Inflammatory macrophage treated with lipopolysaccharide for 4 hours (primary cell): Measurements from ENCODE around the gene NAGK.
A peak's percentile ranks its signal among the peaks of the same experiment; 100 is the strongest.
"Not testable (repeated sequence)": the region's sequence is repeated elsewhere in the genome, so short reads cannot be mapped to it uniquely, and the experiment has no call there.

Experiments
- DNase-seq: peaks from one replicate; pipeline ENCODE4 v3.0.0-alpha.2; 2020

NAGK gene

DNA sequence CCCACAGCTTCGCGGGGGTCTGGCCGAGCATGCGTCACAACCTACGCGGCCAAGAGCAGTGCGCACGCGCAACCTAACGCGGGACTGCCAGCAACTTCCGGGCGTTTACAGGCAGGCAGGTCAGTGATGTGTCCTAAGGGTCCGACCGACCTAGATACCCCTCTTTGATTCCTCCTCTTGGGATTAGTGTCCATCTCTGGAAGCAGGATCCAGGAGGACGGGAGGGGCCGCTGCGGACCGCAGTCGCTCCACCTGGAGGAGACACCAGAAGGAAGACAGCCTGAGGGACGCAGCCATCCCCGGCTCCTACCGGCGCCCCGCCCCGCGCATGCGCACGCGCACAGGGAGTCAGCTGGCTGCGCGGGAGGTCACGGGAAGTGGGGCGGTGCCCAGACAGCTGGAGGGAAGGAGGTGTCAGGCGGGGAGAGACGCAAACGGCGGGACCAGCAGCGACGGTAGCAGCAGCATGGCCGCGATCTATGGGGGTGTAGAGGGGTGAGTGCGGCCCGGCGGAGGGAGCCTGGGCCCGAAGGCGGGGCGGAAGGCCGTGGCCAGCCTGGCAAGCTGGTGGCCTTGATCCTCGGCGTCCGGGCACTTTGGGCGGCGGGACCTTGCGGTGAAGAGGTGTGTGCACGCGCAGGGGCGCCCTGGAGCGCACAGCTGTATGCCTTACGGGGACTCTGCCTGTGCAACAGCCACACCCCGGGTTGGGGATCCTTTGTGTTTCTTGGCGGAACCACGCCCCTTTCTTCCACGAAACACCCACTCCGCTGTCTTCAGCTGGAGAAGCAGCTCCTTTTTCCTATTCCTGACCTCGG lies at the start of gene NAGK:
Gene NAGK (plus strand): TSS at position 431 of the 818 bp plus-strand sequence. CDS start 36 bp downstream, at position 467.
- peak; percentile 97 for DNase-seq

DNA sequence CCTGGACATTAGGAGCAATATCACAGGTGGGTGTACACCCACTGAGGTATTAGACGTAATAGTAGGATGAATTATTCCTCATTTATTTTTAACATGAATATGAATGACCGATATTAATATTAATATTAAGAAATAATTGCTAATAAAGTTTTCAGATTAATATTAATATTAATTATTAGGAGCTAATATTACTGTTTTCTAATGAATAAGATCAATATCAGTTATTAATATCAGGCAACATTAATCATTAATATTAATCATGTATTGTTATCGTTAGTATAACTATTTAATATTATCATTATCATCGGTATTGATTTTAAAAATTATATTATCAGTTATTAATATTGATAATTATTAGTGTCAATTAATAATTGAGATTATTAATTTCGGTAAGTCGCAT lies 48.5 kb upstream of the NAGK start:
- DNase-seq: not testable (repeated sequence)

DNA sequence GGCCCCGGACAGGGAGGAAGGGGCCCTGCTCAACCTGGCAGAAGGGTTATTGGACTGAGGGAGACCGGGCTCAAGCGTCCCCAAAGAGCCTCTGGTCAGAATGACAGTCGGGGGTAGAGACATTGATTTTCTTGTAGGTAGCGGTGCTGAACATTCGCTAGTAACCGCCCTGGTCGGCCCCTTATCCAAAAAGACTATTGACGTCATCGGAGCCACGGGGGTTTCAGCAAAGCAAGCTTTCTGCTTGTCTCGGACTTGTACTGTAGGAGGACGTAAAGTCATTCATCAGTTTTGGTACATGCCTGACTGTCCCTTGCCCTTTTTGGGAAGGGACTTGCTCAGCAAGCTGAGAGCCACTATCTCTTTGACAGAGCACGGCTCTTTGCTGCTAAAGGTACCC lies 47.1 kb upstream of the NAGK start:
- DNase-seq: not testable (repeated sequence)

DNA sequence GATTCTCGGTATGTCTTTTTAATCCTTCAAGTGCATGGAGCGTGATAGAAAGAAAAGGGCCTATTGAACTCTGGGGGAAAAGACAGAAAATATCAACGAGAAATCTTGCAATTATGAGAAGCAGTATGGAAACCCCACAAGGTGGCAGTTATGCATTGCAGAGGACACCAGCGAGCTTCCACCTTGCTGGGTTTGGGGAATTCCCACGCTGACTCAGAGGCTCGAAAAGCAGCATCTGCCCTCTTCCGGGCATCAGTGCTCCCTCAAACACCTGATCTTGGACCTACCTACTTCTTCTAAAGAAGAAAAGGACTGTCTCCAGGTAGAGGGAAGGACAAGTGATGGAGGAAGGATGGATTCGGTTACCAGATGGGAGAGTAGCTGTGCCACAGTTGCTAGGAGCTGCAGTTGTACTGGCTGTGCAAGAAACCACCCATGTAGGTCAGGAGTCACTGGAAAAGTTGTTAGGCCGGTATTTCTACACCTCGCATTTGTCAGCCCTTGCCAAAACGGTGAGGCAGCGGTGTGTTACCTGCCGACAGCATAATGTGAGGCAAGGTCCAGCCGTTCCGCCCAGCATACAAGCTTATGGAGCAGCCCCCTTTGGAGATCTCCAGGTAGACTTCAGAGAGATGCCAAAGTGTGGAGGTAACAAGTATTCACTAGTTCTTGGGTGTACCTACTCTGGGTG lies 44.8 kb upstream of the NAGK start:
- DNase-seq: peak; percentile 9

DNA sequence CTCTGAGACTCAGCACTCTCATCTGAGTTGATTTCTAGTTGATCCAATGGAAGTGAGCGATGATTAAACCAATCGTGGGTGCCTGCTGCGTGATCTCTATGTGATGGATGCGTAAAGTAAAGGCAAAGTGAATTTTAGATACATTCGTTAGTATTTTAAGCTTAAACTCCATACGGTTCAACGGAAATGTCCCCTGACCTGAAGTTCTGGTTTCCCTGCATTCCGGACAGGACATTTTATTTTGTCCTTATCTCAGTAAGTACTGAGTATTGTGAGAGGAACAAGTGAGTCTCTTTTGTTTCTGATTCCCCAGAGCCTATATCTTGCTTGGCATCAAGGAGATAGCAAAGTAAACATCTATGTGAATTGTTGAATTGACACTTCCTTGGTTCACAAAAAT lies 32.2 kb upstream of the NAGK start:
- DNase-seq: not testable (repeated sequence)

DNA sequence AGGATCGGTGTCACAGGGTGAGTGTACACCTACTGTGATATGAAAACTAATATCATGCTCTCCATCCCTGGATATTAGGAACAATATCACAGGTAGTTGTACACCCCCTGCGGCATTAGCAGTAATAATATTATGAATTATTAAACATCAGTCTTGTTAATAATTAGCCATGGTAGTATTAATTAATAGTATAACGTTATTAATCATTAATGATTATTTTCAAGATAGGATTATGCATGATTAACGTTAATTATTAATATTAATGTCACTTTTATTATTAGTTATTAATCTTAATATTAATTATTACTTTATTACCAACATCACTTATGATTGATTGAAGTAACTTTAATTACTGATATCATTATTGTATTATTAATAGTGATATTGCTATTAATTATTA lies 26.2 kb upstream of the NAGK start:
- no peak for DNase-seq

DNA sequence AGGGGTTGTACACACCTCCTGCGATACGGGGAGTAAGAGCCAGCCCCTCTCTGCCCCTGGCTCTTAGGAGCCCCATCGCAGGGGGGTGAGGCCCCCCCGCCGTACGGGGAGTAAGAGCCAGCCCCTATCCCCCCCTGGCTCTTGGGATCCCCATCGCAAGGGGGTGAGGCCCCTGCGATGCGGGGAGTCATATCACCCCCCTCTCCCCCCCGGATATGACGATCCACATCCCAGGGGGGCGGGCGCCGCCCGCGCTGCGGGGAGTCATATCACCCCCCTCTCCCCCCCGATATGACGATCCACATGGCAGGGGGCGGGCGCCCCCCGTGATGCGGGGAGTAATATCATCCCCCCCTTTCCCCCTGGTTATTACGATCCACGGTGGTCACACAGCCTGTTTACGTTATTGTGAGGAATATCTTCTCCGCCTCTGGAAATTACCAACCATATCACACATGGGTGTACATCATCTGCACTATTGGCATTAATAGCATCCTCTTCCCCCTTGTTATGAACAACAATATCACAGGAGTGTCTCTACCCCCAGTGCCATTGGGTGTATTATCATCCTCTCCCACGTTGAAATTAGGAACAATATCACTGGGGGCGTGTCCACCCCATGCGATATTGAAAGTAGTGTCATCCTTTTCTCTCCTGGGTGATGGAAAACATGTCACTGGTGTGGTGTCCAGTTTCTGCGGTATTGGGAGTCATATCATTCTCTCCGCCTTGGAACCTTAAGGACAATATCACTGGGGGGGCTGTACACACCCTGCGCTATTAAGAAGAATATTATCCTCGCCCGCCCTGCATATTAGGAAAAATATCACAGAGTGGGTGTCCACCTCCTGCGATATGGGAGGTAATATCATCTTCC lies 24.7 kb upstream of the NAGK start:
- DNase-seq: no peak

DNA sequence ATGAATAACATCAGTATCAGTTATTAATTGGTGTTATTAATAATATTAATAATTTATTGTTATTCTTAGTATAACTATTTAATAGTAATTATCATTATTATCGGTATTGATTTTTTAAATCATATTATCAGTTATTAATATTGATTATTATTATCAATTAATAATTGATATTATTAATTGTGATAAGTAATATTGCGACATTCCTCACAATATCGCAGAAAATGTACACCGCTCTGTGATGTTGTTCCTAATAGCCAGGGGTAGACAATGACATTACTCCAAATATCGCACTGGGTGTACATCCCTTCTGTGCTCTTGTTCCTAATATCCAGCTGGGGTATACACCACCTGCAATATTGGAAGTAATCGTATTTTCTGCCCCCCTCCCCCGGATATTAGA lies 23.3 kb upstream of the NAGK start:
- no peak for DNase-seq

DNA sequence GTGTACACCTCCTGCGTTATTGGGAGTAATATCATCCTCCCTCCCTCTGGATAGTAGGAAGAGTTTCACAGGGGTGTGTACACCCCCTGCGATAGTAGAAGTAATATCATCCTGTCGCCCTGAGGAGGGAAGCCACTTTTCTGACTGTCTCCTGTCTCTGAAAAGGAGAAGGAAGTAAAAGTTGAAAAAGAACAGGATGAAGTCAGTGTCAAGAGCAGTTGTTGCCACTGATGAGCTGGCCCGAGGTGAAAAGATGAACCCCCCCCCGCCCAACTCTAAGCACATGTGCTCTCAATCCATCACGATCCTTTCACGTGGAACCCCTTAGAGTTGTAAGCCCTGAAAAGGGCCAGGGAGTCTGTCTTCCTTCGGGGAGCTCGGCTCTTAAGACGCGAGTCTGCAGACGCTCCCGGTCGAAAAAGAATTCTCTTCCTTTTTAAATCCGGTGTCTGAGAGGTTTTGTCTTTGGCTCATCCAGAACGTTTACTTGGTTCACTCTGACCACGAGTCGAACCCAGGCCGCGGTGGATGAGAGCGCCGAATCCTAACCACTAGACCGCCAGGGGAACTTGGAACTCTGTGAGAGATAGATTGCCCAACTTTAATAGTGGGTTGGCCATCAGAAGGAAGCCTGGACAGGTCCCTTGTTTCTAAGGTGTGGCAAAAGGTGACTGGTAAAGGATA lies 22.4 kb upstream of the NAGK start:
- DNase-seq: no peak

DNA sequence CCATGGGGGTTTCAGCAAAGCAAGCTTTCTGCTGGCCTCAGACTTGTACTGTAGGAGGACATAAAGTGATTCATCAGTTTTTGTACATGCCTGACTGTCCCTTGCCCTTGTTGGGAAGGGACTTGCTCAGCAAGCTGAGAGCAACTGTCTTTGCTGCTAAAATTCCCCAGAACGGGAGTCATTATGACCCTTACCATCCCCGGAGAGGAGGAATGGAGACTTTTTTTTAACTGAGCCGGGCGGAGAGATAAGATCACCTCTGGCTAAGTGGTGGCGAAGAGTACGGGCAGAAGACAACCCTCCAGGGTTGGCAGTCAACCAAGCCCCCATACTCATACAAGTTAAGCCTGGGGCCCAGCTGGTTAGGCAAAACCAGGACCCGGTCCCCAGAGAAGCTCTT lies 20.4 kb upstream of the NAGK start:
- no peak for DNase-seq

DNA sequence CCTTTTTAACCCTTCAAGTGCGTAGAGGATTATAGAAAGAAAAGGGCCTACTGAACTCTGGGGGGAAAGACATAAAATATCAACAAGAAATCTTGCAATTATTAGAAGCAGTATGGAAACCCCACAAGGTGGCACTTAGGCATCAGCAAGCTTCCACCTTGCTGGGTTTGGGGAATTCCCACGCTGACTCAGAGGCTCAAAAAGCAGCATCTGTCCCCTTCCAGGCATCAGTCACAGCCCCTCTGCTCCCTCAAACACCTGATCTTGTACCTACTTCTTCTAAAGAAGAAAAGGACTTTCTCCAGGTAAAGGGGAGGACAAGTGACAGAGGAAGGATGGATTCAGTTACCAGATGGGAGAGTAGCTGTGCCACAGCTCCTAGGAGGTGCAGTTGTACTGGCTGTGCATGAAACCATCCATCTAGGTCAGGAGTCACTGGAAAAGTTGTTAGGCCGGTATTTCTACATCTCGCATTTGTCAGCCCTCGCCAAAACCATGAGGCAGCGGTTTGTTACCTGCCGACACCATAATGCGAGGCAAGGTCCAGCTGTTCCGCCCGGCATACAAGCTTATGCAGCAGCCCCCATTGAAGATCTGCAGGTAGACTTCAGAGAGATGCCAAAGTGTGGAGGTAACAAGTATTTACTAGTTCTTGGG lies 18.6 kb upstream of the NAGK start:
- not testable (repeated sequence) for DNase-seq

DNA sequence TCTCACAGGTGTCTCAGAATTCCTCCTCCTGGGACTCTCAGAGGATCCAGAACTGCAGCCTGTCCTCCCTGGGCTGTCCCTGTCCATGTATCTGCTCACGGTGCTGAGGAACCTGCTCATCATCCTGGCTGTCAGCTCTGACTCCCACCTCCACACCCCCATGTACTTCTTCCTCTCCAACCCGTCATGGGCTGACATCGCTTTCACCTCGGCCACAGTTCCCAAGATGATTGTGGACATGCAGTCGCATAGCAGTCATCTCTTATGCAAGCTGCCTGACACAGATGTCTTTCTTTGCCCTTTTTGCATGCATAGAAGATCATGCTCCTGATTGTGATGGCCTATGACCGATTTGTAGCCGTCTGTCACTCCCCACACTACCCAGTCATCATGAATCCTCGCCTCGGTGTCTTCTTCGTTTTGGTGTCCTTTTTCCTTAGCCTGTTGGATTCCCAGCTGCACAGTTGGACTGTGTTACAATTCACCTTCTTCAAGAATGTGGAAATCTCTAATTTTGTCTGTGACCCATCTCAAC lies 13.2 kb upstream of the NAGK start:
- DNase-seq: not testable (repeated sequence)

DNA sequence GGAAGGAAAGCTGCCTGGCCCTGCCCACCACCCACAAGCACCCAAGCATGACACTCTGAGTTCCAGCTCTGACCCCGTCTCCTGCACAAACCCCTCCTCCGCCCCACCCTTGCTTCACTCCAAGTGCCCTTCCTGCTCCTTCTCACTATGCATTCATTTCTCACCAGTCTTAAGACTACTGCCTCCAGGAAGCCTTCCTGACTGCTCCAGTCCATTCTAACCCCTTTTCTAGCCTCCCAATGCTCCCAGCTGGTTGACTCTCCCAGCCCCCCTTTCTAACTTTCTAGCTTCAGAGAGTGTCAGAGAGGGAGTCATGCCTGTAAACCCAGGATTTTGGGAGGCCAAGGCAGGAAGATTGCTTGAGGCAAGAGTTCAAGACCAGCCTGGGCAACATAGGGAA lies 8.2 kb upstream of the NAGK start:
- no peak for DNase-seq

DNA sequence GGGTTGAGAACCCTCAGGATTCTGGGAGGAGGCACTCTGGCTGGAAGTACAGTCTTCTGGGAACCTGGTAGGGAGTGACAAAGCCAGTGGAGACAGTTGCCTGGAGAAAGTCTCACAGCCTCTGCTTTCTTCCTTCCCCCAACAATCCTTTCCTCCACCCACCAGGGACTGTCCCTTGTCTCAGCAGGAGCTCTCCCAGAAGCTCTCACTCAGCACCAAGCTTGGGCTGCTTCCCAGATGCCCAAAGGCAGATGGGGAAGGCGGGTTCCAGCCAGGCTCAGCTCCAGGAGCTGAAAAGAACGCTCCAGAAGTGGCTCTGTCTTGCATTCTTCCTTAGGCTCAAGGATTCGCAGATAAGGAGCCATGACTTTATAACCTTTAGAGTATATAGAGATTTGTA lies 7.6 kb upstream of the NAGK start:
- no peak for DNase-seq

DNA sequence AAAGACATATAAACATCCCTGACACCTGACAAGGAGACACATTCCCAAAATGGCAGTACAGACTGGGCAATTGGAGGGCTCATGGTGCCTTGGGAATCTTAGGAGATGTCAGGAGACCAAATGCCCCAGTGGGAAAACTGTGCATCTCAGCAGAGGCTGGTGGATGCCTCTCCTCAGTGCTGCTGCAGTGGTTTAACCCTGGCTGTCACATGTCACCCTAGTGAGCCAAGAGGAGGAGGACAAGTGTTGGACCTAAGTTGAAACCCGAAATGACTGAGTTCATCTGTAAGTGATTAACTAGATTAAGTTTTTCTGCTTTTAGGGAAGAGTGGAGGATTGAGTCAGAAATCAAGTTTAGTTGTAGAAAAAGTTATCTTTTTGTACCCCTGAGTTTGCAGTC lies 5.2 kb upstream of the NAGK start:
- no peak for DNase-seq

DNA sequence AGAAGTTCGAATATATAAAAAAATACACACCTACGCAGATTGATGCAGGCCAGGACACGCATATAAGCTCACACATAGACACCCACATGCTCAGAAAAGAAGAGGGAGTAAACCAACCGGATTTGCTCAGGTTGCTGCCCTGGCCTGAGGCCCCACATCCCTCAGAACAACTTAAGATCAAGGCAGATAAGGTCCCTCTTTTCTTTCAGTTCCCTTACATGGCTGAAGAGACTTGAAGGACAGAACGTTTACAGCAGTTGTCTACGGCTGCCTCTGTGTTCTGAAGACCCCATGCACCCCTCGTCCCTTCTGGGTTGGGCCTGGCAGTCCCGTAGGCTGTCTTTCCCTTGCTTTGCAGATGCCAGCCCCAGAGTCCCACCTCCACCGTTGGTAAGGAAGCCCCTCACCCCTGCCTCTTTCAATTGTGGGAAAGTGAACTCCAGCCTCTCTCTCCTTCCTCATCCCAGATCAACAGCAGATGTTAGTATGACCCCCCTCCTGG lies 4.3 kb upstream of the NAGK start:
- no peak for DNase-seq

DNA sequence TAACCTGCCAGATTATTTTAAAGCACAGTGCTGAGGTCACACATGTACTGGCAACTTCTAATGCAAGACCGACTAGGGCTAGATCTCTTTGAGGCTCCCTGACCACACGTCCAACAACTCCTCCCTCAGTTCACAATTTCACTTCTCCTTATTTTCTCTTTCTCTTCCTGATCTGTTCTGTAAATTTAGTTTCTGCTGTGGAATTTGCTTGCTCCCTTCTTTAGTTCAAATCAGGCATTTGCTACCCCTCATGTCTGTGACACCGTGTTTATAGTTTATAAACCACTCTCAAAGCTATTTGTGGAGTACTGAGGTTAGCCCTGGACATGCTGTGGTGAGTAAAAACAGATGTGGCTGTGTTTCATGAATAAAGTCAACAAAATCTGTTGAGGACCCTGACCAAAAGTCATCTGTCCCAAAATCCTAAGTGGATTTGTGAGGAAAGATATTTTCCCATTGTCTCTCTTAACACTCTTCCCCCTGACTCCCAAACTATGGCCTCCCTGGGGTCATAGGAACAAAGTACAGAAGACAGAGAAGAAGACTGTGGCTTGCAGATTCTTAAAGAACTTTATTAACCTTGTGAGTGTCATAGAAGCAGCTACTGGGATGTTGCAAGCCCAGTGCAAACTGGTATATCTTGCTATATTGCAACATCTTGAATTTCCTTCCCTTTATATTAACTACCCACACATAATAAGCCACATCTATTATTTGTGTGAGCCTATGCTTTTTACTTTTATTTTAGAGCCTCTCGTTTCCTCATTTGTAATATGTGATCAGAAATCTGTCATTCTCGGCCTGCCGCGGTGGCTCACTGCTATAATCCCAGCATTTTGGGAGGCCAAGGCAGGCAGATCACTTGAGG lies 3.5 kb upstream of the NAGK start:
- peak; percentile 92 for DNase-seq

DNA sequence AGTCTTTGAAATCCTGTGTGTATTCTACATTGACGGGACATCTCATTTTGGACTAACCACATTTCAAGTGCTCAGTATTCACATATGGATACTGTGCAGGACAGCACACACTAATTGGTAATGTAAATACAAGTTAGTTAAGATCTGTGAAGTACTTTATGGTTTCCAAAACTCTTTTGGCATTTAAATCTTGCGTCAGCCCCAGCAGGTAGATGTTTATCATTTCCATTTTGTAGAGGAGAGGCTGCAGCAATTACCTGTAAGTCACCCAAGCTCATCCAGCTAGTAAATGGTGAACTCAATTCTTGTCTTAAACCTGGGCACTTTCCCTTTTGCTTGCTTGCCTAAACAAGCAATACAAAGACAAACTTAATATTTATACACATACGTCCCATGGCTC lies 1.6 kb upstream of the NAGK start:
- DNase-seq: no peak

DNA sequence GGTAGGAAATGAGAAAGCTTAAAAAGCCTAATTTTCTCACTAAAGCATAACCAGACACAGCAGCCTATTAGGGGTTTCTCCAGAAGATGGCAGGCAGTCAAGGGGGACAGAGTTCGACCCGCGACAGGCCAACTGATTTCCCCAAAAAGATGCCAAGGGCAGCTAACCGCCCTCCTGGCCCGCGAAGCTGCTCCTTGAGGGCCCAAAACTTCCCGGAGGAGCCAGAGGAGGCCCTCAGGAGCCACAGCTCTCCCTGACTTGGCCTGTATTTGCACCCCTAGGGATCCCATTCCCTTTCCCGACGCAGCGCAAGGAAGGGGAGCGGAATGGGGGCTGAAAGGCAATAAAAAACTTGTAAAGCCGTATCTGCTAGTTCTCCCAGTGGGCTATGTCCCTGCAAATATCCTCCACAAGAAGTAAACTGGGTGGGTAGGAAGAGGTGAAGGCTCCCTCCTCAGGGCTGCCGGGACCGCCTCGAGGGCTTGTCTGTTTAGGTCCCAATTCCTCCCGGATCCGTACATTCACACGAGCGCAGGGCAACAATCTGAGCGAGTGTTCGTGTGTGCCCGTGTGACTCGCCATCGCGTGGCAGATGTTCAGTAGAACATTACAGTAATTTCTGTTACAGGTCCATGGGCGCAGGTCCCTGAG lies 756 bp upstream of the NAGK start:
- no peak for DNase-seq

DNA sequence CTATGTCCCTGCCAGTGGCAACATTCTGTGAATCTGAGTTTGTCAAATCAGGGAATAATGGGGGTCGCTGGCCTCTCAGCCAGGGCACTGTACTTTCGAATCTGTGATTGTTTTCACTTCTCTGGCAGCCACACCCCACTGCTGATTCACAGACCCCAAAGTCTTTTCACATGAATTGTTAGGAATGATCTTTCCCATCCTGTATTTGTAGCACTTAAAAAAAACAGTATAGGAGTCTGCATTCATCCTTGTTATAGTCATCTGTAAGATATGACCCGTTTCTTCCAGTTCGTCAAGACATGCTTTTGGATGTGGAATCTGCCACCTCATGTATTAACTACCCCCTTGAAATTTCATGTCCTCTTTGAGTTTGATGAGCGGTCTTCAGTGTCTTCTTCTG lies 928 bp downstream of the NAGK start:
- no peak for DNase-seq
